GM18520 (cell line): ENCODE measurements around the gene ZNF724.
"Not testable (repeated sequence)": the region's sequence is repeated elsewhere in the genome, so short reads cannot be mapped to it uniquely, and the experiment has no call there.

Experiments
- ATAC-seq: cut with Tn5 transposase; IDR thresholded peaks from one replicate; pipeline ENCODE4 v1.9.1; 2021; ENCODE audit not compliant: unreplicated experiment

Gene ZNF724

GRCh38 chr19:23249911-23250649, at the start of gene ZNF724:
ZNF724 (minus strand) TSS chr19:23250394; CDS start chr19:23250242, 152 bp downstream.
- ATAC-seq, result peak; percentile 99

- no peak for ATAC-seq
These were observed 43.9 kb upstream of the ZNF724 start for GRCh38 chr19:23294141-23294540.

- ATAC-seq, result not testable (repeated sequence)
These were observed 39.8 kb upstream of the ZNF724 start for GRCh38 chr19:23289966-23290365.

- no peak for ATAC-seq
These were observed 37.4 kb upstream of the ZNF724 start for GRCh38 chr19:23287620-23288019.

- no peak for ATAC-seq
These were observed 36.3 kb upstream of the ZNF724 start for GRCh38 chr19:23286477-23286876.

GRCh38 chr19:23285948-23286347, 35.8 kb upstream of the ZNF724 start:
- ATAC-seq, result no peak

GRCh38 chr19:23285326-23285725, 35.1 kb upstream of the ZNF724 start:
- ATAC-seq, result not testable (repeated sequence)

- ATAC-seq, result no peak
These were observed 33.7 kb upstream of the ZNF724 start for GRCh38 chr19:23283925-23284324.

- no peak for ATAC-seq
These were observed 31.6 kb upstream of the ZNF724 start for GRCh38 chr19:23281663-23282276.

- not testable (repeated sequence) for ATAC-seq
These were observed 27.9 kb upstream of the ZNF724 start for GRCh38 chr19:23278118-23278517.

GRCh38 chr19:23273590-23274412, 23.6 kb upstream of the ZNF724 start:
- peak; percentile 99 for ATAC-seq

- no peak for ATAC-seq
These were observed 22.9 kb upstream of the ZNF724 start for GRCh38 chr19:23273022-23273589.

- no peak for ATAC-seq
These were observed 13.8 kb upstream of the ZNF724 start for GRCh38 chr19:23263870-23264590.

GRCh38 chr19:23263396-23263795, 13.2 kb upstream of the ZNF724 start:
- no peak for ATAC-seq

- ATAC-seq, result no peak
These were observed 12.7 kb upstream of the ZNF724 start for GRCh38 chr19:23262920-23263319.

GRCh38 chr19:23261496-23262020, 11.4 kb upstream of the ZNF724 start:
- no peak for ATAC-seq

GRCh38 chr19:23260956-23261355, 10.8 kb upstream of the ZNF724 start:
- no peak for ATAC-seq

GRCh38 chr19:23259961-23260360, 9.8 kb upstream of the ZNF724 start:
- ATAC-seq, result no peak

GRCh38 chr19:23255700-23256099, 5.5 kb upstream of the ZNF724 start:
- no peak for ATAC-seq

GRCh38 chr19:23254141-23254910, 4.1 kb upstream of the ZNF724 start:
- no peak for ATAC-seq
